Measurements from ENCODE around the gene OSBPL9.
"Not testable (repeated sequence)": the region's sequence is repeated elsewhere in the genome, so short reads cannot be mapped to it uniquely, and the experiment has no call there.

The OSBPL9 gene

DNA sequence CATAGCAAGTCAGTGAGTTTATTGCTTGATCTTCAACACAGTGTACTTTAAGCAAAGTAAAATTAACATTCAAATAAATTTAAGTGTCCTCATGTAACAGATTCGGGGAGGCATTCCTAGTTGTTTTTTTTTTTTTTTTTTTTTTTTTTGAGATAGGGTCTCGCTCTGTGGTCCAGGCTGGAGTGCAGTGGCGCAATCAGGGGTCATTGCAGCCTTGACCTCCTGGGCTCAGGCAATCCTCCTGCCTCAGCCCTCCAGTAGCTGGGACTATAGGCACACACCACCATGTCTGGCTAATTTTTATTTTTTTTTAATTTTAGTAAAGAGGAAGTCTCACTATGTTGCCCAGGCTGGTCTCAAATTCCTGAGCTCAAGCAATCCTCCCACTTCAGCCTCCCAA is 22.8 kb downstream of the OSBPL9 start:
- no peak for DNase-seq

DNA sequence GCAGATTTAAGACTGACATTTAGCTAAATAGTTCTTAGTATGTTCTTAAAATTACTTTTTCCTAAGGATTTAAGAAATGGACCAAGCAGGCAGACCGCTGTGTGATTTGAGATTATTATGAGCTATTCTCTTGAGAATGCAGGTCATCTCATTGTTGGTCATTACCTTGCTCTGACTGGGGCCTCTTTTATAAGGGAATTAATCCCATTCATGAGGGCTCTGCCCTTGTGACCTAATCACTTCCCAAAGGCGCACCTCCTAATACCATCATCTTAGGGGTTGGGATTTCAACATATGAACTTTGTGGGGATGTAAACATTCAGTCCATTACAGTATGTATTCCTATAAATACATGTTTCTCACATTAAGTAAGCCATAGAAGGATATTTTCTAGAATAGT is 24.2 kb downstream of the OSBPL9 start:
- DNase-seq, result no peak

DNA sequence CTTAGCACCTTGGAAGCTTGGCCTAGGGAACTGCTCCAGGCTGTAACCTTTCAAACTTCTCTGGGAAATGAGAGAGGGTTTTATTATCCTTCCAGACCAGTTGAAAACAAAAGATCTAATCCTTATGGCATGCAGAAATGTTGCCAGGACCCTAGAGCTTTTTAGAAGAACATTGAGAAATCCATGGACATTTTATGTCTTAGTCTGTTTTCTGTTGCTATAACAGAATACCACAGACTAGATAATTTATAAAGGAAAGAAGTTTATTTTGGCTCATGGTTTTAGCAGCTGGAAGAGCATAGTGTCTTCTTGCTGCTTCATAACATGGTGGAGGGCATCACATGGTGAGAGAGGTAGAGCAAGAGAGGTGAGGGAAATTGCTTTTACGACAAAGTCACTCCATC is 25.8 kb downstream of the OSBPL9 start:
- no peak for DNase-seq

DNA sequence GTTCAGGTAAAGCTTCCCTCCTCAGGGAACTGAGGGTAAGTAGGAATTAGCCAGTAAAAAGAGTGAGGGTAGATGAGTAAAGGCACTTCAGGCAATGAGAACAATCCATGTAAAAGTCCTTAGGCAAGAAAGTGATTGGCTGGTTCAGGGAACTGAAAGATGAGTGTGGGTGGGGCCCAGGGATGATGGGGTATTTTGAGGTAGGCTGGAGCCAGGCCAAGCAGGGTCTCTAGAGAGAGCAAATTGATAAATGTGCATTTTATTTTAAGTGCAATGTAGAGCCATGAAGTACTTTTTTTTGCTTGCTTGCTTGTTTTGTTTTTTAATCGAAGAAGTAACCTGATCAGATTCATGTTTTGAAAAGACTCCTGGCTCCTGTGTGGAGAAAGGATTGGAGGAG is 26.5 kb downstream of the OSBPL9 start:
- no peak for DNase-seq

- no peak for DNase-seq
Observed at GRCh38 chr1:51644020-51644419, 27.1 kb downstream of the OSBPL9 start.

- DNase-seq, result no peak
Observed at GRCh38 chr1:51644533-51645197, 27.8 kb downstream of the OSBPL9 start.

DNA sequence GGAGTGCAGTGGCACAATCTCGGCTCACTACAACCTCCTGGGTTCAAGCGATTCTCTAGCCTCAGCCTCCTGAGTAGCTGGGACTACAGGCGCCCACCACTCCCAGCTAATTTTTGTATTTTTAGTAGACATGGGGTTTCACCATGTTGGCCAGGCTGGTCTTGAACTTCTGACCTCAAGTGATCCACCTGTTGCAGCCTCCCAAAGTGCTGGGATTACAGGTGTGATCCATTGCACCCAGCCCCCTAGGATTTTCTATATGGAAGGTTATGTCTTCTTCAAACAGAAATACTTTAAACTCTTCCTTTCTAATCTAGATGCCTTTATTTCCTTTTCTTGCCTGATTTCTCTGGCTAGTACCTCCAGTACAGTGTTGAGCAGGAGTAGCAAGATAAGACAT is 29.7 kb downstream of the OSBPL9 start:
- DNase-seq, result not testable (repeated sequence)

GRCh38 chr1:51648180-51649109 is 31.6 kb downstream of the OSBPL9 start:
- DNase-seq, result no peak

GRCh38 chr1:51649593-51650091 is 32.8 kb downstream of the OSBPL9 start:
- no peak for DNase-seq

- no peak for DNase-seq
Observed at GRCh38 chr1:51650198-51650597, 33.3 kb downstream of the OSBPL9 start.

GRCh38 chr1:51651552-51651942 is 34.7 kb downstream of the OSBPL9 start:
- no peak for DNase-seq

DNA sequence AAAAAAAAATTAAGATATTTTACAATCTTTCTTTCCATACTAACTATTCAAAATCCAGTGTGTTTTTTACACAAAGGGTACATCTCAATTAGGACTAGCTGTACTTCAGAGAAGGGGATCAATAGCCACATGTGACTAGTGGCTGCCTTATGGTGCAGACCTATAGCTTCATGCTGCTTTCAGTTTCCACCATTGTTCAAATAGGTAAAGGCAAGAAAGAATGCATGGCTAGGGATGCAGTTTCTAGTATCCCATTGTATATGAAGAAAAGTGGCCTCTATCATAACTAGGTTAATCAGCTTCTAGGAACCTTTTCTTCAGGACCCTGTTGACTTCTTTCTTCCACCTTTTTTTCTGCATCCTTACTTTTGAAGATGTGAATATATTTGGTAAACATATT is 35.7 kb downstream of the OSBPL9 start:
- no peak for DNase-seq

- no peak for DNase-seq
Observed at GRCh38 chr1:51653127-51653526, 36.2 kb downstream of the OSBPL9 start.

GRCh38 chr1:51654000-51654399 is 37.1 kb downstream of the OSBPL9 start:
- no peak for DNase-seq

DNA sequence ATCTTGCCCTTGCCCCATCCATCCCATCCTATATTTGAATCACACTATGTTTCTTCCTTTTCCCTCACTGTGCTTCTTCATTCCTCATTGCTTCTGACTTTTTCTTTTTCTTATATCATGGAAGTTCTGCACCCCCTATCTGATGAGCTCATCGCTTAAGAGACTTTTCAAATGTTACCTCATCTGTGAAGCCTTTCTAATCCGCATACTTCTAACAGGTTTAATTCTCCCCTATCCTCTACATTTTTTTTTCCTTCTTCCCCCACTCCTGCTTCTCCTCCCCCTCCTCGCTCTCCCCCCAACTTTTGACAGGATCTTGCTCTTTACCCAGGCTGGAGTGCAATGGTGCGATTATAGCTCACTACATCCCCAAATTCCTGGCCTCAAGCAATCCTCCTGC is 39.5 kb downstream of the OSBPL9 start:
- no peak for DNase-seq

DNA sequence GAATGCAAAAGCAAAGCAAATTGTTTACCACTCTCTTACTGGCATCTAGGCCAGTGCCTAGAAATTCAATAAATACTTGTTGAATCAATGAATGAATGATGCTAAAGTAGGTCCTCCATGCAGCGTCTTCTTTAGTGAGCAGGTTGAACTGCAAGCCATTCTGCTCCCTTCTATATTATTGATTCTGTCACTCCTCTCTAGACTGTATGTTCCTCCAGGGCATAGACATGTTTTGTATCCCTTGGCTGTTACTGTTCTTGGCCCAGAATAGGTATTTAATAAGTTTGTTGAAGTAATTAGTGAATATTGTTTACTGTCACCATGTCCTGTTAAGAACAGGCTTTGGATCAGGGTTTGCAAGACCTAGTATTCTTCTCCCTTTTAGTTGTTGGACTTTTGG is 43.7 kb downstream of the OSBPL9 start:
- DNase-seq, result no peak

DNA sequence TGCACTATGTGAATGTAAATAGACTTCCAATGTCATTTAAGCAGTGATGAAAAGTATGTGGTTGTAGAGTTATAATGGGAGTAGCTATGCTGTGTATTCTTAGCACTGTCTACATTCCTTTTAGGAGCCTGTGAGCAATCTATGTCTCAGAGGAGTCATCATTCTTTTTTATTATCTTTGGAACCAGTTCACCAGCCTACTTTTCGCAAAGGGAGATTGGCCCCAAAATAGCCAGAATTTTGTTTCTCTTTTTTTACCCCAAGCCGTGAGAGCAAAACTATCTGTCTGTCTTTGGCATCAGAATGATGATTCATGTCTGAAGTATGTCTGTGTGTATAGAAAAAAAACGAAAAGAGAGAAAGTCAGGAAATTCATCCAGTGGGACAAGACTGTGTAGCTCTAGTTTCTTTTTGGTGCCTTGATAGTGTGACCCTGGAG is 44.2 kb downstream of the OSBPL9 start:
- DNase-seq, result no peak

DNA sequence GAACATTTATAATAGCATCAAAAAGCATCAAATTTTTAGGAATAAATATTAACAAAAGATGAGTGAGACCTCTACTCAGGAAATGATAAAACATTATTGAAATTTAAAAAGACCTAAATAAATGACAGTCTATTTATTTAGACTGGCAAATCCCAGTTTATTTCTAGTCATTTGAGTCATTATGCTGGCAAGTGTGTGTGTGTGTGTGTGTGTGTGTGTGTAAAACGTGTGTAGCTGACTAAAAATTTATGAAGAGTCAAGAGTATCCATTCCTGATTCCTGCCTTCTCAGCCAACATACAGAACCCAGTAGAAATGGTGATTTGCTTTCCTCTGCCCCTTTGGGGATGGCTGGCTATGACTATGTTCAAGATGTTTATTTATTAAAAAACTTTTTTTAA is 46.2 kb downstream of the OSBPL9 start:
- no peak for DNase-seq

- no peak for DNase-seq
Observed at GRCh38 chr1:51663721-51664120, 46.8 kb downstream of the OSBPL9 start.

DNA sequence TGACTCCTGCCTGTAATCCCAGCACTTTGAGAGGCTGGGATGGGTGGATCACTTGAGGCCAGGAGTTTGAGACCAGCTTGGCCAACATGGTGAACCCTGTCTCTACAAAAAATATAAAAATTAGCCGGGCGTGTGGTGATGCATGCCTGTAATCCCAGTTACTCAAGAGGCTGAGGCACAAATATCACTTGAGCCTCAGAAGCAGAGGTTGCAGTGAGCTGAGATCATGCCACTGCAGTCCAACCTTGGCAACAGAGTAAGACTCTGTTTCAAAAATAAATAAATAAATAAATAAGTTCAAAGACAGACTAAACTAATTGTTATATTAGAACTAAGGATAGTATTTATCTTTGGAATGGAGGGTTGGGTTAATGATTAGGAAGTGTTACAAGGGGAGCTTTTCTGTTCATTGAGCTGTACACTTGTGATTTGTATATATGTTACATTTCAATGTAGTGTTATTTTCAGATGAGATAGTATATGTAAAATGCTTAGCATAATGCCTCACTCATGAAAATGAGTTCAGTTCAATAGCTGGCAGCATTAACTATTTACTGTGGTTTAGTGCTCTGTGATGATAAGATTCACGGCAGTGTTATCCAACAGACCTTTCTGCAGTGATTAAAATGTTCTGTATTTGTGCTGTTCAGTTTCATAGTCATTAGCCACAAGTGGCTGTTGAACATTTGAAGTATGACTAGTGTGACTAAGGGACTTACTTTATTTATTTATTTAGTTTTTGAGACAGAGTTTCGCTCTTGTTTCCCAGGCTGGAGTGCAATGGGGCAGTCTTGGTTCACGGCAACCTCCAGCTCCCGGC is 47.7 kb downstream of the OSBPL9 start:
- DNase-seq, result no peak

GRCh38 chr1:51666478-51666877 is 49.6 kb downstream of the OSBPL9 start:
- DNase-seq, result no peak

GRCh38 chr1:51667561-51667960 is 50.7 kb downstream of the OSBPL9 start:
- DNase-seq, result no peak

- no peak for DNase-seq
Observed at GRCh38 chr1:51669272-51669671, 52.4 kb downstream of the OSBPL9 start.
